Measurements from ENCODE around the gene TCFL5.
"Not testable (repeated sequence)": the region's sequence is repeated elsewhere in the genome, so short reads cannot be mapped to it uniquely, and the experiment has no call there.

DNA sequence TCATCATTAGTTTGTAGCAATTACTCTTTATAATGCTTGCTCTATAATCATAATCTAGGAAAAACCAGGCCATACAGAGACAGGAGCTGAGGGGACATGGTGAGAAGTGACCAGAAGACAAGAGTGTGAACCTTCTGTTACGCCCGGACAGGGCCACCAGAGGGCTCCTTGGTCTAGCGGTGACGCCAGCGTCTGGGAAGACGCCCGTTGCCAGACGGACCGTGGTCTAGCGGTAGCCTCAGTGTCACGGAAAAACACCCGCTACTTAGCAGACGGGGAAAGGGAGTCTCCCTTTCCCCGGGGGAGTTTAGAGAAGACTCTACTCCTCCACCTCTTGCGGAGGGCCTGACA lies 12.0 kb upstream of the TCFL5 start:
- TF ChIP-seq, protein P1, sequence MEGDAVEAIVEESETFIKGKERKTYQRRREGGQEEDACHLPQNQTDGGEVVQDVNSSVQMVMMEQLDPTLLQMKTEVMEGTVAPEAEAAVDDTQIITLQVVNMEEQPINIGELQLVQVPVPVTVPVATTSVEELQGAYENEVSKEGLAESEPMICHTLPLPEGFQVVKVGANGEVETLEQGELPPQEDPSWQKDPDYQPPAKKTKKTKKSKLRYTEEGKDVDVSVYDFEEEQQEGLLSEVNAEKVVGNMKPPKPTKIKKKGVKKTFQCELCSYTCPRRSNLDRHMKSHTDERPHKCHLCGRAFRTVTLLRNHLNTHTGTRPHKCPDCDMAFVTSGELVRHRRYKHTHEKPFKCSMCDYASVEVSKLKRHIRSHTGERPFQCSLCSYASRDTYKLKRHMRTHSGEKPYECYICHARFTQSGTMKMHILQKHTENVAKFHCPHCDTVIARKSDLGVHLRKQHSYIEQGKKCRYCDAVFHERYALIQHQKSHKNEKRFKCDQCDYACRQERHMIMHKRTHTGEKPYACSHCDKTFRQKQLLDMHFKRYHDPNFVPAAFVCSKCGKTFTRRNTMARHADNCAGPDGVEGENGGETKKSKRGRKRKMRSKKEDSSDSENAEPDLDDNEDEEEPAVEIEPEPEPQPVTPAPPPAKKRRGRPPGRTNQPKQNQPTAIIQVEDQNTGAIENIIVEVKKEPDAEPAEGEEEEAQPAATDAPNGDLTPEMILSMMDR (IDR thresholded peaks at IDR 0.05 in 2 of 3, conservative IDR thresholded peaks at IDR 0.05 in 1 of 3; ENCODE audit: control insufficient read depth in 2 of 3, extremely low read depth in 1 of 3, insufficient read depth in 1 of 3, low read depth in 3 of 3, low read length in 3 of 3), result peak; percentile 18 to 43 (median 36); a peak in 4 of 6 replicates
- not testable (repeated sequence) for TF ChIP-seq EP300 (IDR thresholded peaks at IDR 0.05; ENCODE audit: borderline replicate concordance in 1 of 2, control insufficient read depth in 1 of 2, low read depth in 2 of 2, low read length in 2 of 2); MEF2A (IDR thresholded peaks at IDR 0.05; ENCODE audit: insufficient read depth, low read depth, low read length); ZNF217 (IDR thresholded peaks at IDR 0.05); MXI1 (IDR thresholded peaks at IDR 0.05; ENCODE audit: low read depth, low read length); SMAD5 (IDR thresholded peaks at IDR 0.05; ENCODE audit: low read depth); TCF7 (IDR thresholded peaks at IDR 0.05; ENCODE audit: borderline replicate concordance)
- TF ChIP-seq, protein P2, sequence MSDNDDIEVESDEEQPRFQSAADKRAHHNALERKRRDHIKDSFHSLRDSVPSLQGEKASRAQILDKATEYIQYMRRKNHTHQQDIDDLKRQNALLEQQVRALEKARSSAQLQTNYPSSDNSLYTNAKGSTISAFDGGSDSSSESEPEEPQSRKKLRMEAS (IDR thresholded peaks at IDR 0.05; ENCODE audit: low read depth, low read length), result not testable (repeated sequence)
